GM21717 (cell line): Measurements from ENCODE around the gene HHATL.

Experiments
- ATAC-seq: cut with Tn5 transposase; IDR thresholded peaks from one replicate; pipeline ENCODE4 v1.9.1; 2021; ENCODE audit warnings: mild to moderate bottlenecking, moderate library complexity; ENCODE audit not compliant: unreplicated experiment

Gene HHATL

GRCh38 chr3:42666577-42666998, 36.0 kb downstream of the HHATL start:
- ATAC-seq = no peak

GRCh38 chr3:42666022-42666421, 36.6 kb downstream of the HHATL start:
- no peak for ATAC-seq

DNA sequence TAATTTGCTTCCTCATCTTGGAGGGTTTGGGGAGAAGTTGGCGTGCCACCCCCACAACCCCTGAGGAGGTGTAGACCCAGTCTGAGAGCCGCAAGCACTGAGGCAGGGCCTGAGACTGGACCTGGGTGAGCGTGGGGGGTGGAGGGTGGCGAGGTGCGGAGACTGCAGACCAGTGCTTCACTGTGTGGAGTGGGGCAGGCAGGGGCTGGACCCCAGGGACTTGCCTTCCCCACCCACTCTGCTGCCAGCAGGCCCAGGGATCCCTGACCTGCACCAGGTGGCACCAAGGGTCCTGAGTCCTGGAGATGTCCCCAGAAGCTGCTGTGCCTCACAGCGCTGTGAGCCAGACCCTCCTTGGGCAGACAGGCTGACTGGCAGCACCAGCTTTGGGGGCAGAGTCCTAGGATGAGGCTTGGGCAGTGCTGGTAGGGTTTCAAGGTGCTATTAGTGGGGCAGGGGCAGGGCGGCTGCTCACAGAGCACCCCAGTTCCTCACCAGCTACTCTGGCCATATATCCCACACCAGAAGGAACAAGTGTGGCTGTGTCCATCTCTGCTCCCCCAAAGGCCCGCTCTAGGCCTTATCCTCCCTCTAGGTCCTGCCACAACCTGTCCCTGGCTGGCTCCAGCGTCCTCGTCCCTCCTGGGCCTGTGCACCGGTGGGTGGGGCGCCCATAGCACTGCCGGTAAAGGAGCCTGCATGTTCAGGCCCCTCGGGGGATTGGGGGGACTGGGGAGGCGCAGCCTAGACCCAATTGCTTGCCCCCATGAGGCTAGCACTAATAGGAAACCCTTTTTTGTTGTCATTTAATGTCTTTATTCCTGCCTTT, 37.3 kb downstream of the HHATL start:
- ATAC-seq = no peak

DNA sequence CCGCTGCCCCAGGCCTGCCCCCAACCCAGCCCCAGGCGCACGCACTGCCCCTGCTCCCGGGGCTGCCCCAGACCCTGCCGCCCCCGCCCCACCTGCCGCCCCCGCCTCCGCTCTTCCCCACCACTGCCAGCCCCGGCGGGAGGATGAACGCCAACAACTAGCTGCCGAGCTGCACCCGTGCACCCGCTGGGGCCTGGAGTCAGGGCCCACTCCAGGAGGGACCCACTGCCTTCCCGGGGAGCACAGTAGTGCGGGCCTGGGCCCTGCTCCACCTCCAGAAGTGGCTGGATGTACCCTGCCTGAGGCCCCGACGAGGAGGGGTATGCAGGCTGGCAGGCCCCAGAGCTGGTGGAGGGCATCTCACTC, 38.2 kb downstream of the HHATL start:
- no peak for ATAC-seq

GRCh38 chr3:42663581-42664437, 38.8 kb downstream of the HHATL start:
- no peak for ATAC-seq

GRCh38 chr3:42662813-42663535, 39.6 kb downstream of the HHATL start:
- ATAC-seq = no peak

- ATAC-seq = no peak
Observed at GRCh38 chr3:42662037-42662812, 40.4 kb downstream of the HHATL start.

DNA sequence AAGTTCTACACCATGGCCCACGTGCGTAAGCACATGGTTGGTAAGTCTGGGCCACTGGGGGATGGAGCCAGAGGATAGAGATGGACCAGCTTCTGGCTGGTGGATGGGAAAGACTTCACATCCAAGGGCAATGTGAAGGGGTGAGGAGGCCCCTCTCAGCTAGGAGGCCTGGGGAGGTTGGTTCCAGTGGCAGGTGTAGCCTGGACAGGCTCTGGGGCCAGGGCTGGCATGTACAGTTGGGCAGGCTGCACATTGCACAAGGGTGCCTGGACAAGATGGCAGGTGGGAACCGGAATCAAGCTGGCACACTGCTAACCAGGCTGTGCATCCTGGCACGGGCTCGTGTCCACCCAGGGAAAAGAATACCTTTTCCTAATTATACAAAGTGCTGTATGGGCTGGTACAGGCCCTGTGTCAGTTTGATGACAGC, 41.0 kb downstream of the HHATL start:
- no peak for ATAC-seq

DNA sequence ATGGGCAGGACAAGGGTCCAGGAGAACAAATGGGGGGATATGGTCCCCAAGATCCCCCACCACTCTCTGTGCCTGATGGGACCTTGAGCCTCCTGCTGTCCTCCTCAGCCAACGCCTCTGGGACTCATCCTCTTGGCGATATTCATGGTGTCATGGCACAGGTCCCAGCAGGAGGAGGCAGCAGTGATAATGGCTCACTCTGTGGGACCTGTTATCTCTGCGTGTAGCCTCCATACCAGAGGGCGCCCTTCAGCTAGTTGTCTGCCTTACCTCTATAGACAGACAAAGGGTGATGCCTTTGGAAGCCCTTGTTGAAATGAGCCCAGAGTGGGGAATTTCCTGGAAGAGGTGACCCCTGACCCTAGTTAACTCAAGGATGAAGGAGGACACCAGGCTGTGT, 41.7 kb downstream of the HHATL start:
- ATAC-seq = no peak

DNA sequence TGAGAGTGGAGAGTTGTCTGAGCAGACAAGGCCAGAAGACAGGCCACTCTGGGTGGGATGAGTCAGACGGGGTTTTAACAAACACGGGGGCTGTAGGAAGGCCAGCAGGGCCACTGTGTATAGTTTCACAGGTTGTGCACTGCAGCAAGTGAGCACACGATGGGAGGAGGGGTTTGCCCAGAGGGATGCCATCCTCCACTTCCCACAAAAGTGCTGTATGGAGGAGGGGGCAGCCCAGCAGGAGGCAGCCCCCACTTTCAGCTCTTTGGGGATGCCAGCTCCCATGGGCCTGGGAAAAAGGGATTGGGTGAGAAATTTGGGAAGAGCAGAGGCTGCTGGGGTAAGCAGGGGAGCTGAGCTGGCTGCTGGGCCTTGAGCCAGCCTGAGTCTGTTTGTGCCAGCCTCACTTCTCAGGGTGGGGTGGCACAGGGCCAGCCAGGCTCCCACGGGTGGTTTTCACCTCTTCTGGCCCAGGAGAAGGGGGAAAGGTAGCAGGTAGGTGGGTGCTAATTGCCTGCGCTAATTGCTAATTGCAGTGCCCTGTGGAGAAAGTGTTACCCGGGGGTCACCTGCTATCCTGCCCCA, 42.4 kb downstream of the HHATL start:
- ATAC-seq = no peak

DNA sequence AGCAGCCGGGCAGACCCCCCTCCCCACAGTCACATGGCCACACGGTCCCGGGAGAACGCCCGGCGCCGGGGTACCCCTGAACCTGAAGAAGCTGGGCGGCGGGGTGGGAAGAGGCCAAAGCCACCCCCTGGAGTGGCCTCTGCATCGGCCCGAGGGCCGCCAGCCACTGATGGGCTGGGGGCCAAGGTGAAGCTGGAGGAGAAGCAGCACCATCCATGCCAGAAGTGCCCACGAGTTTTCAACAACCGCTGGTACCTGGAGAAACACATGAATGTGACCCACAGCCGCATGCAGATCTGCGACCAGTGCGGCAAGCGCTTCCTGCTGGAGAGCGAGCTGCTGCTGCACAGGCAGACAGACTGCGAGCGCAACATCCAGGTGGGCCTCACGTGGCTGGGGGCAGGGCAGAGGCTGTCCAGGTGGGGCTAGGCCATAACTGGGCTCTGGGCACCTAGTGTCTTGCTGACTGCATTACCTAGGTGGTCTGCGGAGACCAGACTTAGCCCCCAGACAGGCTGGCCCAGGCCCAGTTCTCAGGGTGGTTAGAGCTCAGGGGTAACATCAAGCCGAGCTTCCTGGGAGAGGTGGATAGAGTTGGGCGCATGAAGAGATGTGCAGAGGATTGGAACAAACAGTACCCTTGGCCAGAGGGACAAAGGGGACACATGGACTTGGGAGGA, 43.0 kb downstream of the HHATL start:
- ATAC-seq = no peak

GRCh38 chr3:42658771-42659390, 43.7 kb downstream of the HHATL start:
- no peak for ATAC-seq

DNA sequence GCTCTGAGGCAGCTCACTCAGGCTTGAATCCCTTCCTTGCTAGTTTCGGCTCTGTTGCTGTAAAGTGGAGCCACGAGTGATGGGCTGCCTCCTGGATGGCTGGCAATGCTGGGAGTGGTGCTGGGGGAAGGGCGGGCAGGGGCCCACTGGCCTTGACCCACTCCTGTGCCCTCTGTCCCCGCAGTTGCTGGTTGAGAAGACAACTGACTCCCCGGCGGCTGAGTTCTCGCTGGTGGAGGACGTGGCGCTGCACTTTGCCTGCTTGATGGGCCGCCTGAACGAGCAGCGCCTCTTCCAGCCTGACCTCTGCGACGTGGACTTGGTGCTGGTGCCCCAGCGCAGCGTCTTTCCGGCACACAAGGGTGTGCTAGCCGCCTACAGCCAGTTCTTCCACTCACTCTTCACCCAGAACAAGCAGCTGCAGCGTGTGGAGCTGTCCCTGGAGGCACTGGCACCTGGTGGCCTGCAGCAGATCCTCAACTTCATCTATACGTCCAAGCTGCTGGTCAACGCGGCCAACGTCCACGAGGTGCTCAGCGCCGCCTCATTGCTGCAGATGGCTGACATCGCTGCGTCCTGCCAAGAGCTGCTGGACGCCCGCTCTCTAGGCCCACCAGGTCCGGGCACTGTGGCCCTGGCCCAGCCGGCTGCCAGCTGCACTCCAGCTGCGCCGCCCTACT, 44.4 kb downstream of the HHATL start:
- no peak for ATAC-seq

DNA sequence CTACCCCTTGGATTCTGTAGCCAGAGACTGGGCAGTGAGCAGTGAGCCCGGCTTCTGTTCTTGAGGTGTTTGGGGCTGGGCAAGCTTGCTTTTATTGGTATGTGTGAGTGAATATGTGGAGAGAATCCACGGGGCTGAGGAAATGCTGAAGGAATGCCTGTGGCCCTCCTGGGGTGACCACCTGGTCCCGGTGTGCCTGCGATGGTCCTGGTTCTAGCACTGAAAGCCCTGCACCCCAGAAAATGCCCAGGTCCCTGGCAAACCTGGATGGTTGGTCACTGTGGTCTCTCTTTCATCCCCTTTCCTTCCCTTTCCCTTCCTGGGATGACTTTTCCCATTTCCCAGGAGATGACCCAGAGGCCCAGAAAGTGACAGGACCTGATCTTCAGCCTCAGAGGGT, 44.9 kb downstream of the HHATL start:
- no peak for ATAC-seq

- no peak for ATAC-seq
Observed at GRCh38 chr3:42656680-42657610, 45.7 kb downstream of the HHATL start.

- no peak for ATAC-seq
Observed at GRCh38 chr3:42655980-42656679, 46.5 kb downstream of the HHATL start.

DNA sequence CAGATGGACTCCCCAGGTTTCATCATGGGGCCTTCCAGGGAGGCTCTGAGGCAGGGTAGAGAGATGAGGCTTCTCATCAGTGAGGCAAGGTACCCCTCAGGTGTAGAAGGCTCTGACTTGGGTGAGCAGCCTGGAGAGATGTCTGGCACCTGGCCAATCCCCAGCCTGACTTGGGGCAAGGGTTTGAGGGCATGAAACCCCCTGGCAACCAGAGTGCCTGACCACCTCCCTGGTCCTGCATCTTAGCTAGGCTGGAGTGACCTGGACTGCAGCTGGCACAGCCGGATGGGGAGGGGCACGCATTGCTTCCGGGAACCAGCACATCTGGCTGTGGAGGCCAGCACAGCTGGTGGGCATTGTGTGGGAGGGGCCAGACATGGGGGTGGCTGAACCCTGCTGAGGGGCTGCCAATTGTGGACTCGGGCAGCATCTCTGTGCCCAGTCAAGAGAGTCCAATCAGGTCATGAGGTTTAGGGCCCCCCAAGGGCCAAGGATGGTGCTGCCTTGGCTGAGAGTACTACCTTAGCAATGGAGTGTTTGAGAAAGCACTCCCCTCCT, 47.2 kb downstream of the HHATL start:
- ATAC-seq = no peak
